ENCODE measurements around the gene NPTXR.

NPTXR gene

GRCh38 chr22:38828616-38829205 lies 15.1 kb downstream of the NPTXR start:
- no peak overlapping the region for H3K4me3 ChIP-seq (ENCODE audit: low read depth, low read length)
- TF ChIP-seq CTCF (IDR thresholded peaks at IDR 0.05; ENCODE audit: low read depth, low read length, missing control alignments) = no peak
- in situ Hi-C loops (cut with HindIII; ENCODE audit: low sequenced_read_pairs) = no loop called here
- DNase-seq (ENCODE audit: low read depth) = no peak

GRCh38 chr22:38828191-38828590 lies 15.6 kb downstream of the NPTXR start:
- H3K4me3 ChIP-seq (ENCODE audit: low read depth, low read length) = no peak overlapping the region
- in situ Hi-C loops (cut with HindIII; ENCODE audit: low sequenced_read_pairs) = no loop called here
- TF ChIP-seq CTCF (IDR thresholded peaks at IDR 0.05; ENCODE audit: low read depth, low read length, missing control alignments) = no peak
- DNase-seq (ENCODE audit: low read depth) = no peak

- in situ Hi-C loops (cut with HindIII; ENCODE audit: low sequenced_read_pairs) = no loop called here
- no peak for TF ChIP-seq CTCF (IDR thresholded peaks at IDR 0.05; ENCODE audit: low read depth, low read length, missing control alignments)
Observed at GRCh38 chr22:38827510-38827909, 16.3 kb downstream of the NPTXR start.

GRCh38 chr22:38826801-38827200 lies 17.0 kb downstream of the NPTXR start:
- TF ChIP-seq CTCF (IDR thresholded peaks at IDR 0.05; ENCODE audit: low read depth, low read length, missing control alignments) = no peak
- no peak for DNase-seq (ENCODE audit: low read depth)
- in situ Hi-C loops (cut with HindIII; ENCODE audit: low sequenced_read_pairs) = no loop called here
- no peak overlapping the region for H3K4me3 ChIP-seq (ENCODE audit: low read depth, low read length)

More at GRCh38 chr22:38827510-38827909, 16.3 kb downstream of the NPTXR start:
- H3K4me3 ChIP-seq (ENCODE audit: low read depth, low read length) = no peak overlapping the region
- no peak for DNase-seq (ENCODE audit: low read depth)

GRCh38 chr22:38826386-38826785 lies 17.4 kb downstream of the NPTXR start:
- no peak overlapping the region for H3K4me3 ChIP-seq (ENCODE audit: low read depth, low read length)
- DNase-seq (ENCODE audit: low read depth) = no peak
- in situ Hi-C loops (cut with HindIII; ENCODE audit: low sequenced_read_pairs) = no loop called here
- TF ChIP-seq CTCF (IDR thresholded peaks at IDR 0.05; ENCODE audit: low read depth, low read length, missing control alignments) = no peak

GRCh38 chr22:38824585-38824984 lies 19.2 kb downstream of the NPTXR start:
- in situ Hi-C loops (cut with HindIII; ENCODE audit: low sequenced_read_pairs) = no loop called here
- no peak overlapping the region for H3K4me3 ChIP-seq (ENCODE audit: low read depth, low read length)
- peak; percentile 76 for TF ChIP-seq CTCF (IDR thresholded peaks at IDR 0.05; ENCODE audit: low read depth, low read length, missing control alignments)
- peak; percentile 67 for DNase-seq (ENCODE audit: low read depth)

Data from astrocyte of the cerebellum (primary cell).